ENCODE measurements around the gene IKZF4. TPM values are rescaled to one million over a fixed set of nuclear protein-coding genes. Genes with fewer than 3 reads are reported as not detected.
"Not testable (repeated sequence)": the region's sequence is repeated elsewhere in the genome, so short reads cannot be mapped to it uniquely, and the experiment has no call there.

IKZF4 gene
- polyA plus RNA-seq, 1 donor (not counting 4 experiments of a cell fraction or from before 2014, with no cell fraction given), result 1.1 TPM

DNA sequence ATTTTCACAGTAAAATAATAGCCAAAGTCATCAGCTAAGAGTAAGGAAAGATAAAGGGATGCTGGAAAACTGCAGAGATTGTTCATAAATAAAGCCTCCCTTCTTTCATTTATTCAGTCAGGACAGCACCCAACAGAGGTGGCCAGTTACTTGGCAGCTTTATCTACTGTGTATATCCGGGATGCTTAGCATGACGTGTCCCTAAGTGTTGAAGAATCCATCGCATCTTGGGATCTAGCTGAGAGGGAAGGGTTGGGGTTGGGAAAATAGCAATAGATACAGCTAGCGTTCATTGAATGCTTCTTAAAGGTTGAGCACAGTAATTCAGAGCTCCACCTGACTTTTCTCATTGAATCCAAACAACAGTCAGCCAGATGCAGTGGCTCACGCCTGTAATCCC lies 53.6 kb downstream of the IKZF4 start:
- Histone ChIP-seq H4K20me1 (ENCODE audit: control insufficient read depth, extremely low read depth, insufficient read depth, low read length) (no peaks in the 10 kb centered on the region), H3K4me2 (ENCODE audit: control insufficient read depth, extremely low read depth, insufficient read depth, low read depth, low read length) (no peak overlapping the region), H3K27me3 (ENCODE audit: control insufficient read depth, extremely low read depth, insufficient read depth, low read length) (no peaks in the 10 kb centered on the region), H3K79me2 (ENCODE audit: control insufficient read depth, insufficient read depth, low read length) (no peaks in the 10 kb centered on the region), H3K9ac (ENCODE audit: control insufficient read depth, extremely low read depth, insufficient read depth, low read length) (no peak overlapping the region), H3K4me1 (ENCODE audit: control insufficient read depth, extremely low read depth, insufficient read depth, low read length) (peaks cover 7% of the 10 kb centered on the region), H3K36me3 (ENCODE audit: control insufficient read depth in 2 of 2, extremely low read depth in 1 of 2, insufficient read depth in 2 of 2, low read length in 2 of 2) (no peaks in the 10 kb centered on the region), H3K9me1 (ENCODE audit: control insufficient read depth, extremely low read depth, insufficient read depth, low read length) (no peaks in the 10 kb centered on the region), H3K27ac (ENCODE audit: control insufficient read depth, insufficient read depth, low read length) (no peak overlapping the region), H2AFZ (ENCODE audit: control insufficient read depth, low read length) (no peak overlapping the region), H3K9me3 (ENCODE audit: control insufficient read depth, low read depth, low read length) (no peaks in the 10 kb centered on the region), H3K4me3 (ENCODE audit: control insufficient read depth in 2 of 3, extremely low read depth in 1 of 3, insufficient read depth in 2 of 3, low read depth in 1 of 3, low read length in 3 of 3) (no peak overlapping the region)
- TF ChIP-seq EZH2 (IDR thresholded peaks at IDR 0.05; ENCODE audit: low read length), result no peak
- no peak for TF ChIP-seq CTCF (optimal IDR thresholded peaks at IDR 0.05 in 1 of 3, IDR thresholded peaks at IDR 0.05 in 1 of 3, conservative IDR thresholded peaks at IDR 0.05 in 1 of 3; ENCODE audit: extremely low read depth in 1 of 3, insufficient read depth in 2 of 3, low read length in 3 of 3)
- no peak for DNase-seq (ENCODE audit: low read depth, low spot score)
- no peak for FAIRE-seq
- dilution Hi-C loops (cut with MboI; ENCODE audit: extremely low pct_ligation_motif_present, low sequenced_read_pairs), result no loop called here

- FAIRE-seq; H4K20me1 ChIP-seq (ENCODE audit: control insufficient read depth, extremely low read depth, insufficient read depth, low read length); H3K4me3 ChIP-seq (ENCODE audit: control insufficient read depth in 2 of 3, extremely low read depth in 1 of 3, insufficient read depth in 2 of 3, low read depth in 1 of 3, low read length in 3 of 3); H3K36me3 ChIP-seq (ENCODE audit: control insufficient read depth in 2 of 2, extremely low read depth in 1 of 2, insufficient read depth in 2 of 2, low read length in 2 of 2); dilution Hi-C loops (cut with MboI; ENCODE audit: extremely low pct_ligation_motif_present, low sequenced_read_pairs); H3K9ac ChIP-seq (ENCODE audit: control insufficient read depth, extremely low read depth, insufficient read depth, low read length); H2AFZ ChIP-seq (ENCODE audit: control insufficient read depth, low read length); H3K27ac ChIP-seq (ENCODE audit: control insufficient read depth, insufficient read depth, low read length); H3K9me3 ChIP-seq (ENCODE audit: control insufficient read depth, low read depth, low read length); H3K4me2 ChIP-seq (ENCODE audit: control insufficient read depth, extremely low read depth, insufficient read depth, low read depth, low read length); DNase-seq (ENCODE audit: low read depth, low spot score); H3K9me1 ChIP-seq (ENCODE audit: control insufficient read depth, extremely low read depth, insufficient read depth, low read length); H3K79me2 ChIP-seq (ENCODE audit: control insufficient read depth, insufficient read depth, low read length); H3K27me3 ChIP-seq (ENCODE audit: control insufficient read depth, extremely low read depth, insufficient read depth, low read length): not testable (repeated sequence)
- peaks cover 10% of the 10 kb centered on the region for H3K4me1 ChIP-seq (ENCODE audit: control insufficient read depth, extremely low read depth, insufficient read depth, low read length)
Measured at GRCh38 chr12:56077966-56078365, 57.1 kb downstream of the IKZF4 start.

- Histone ChIP-seq H3K4me3 (ENCODE audit: control insufficient read depth in 2 of 3, extremely low read depth in 1 of 3, insufficient read depth in 2 of 3, low read depth in 1 of 3, low read length in 3 of 3) (no peak overlapping the region), H3K27me3 (ENCODE audit: control insufficient read depth, extremely low read depth, insufficient read depth, low read length) (no peaks in the 10 kb centered on the region), H3K36me3 (ENCODE audit: control insufficient read depth in 2 of 2, extremely low read depth in 1 of 2, insufficient read depth in 2 of 2, low read length in 2 of 2) (peaks cover 0 to under 1% of the 10 kb centered on the region in 2 experiments), H4K20me1 (ENCODE audit: control insufficient read depth, extremely low read depth, insufficient read depth, low read length) (no peaks in the 10 kb centered on the region), H3K4me1 (ENCODE audit: control insufficient read depth, extremely low read depth, insufficient read depth, low read length) (peaks cover 10% of the 10 kb centered on the region), H3K27ac (ENCODE audit: control insufficient read depth, insufficient read depth, low read length) (no peak overlapping the region), H3K9me1 (ENCODE audit: control insufficient read depth, extremely low read depth, insufficient read depth, low read length) (no peaks in the 10 kb centered on the region), H3K4me2 (ENCODE audit: control insufficient read depth, extremely low read depth, insufficient read depth, low read depth, low read length) (peak overlapping the region; percentile 93), H3K9me3 (ENCODE audit: control insufficient read depth, low read depth, low read length) (no peaks in the 10 kb centered on the region), H3K9ac (ENCODE audit: control insufficient read depth, extremely low read depth, insufficient read depth, low read length) (no peak overlapping the region), H3K79me2 (ENCODE audit: control insufficient read depth, insufficient read depth, low read length) (no peaks in the 10 kb centered on the region), H2AFZ (ENCODE audit: control insufficient read depth, low read length) (peak overlapping the region; percentile 62)
- DNase-seq (ENCODE audit: low read depth, low spot score) (no peak), FAIRE-seq (no peak)
- TF ChIP-seq CTCF (optimal IDR thresholded peaks at IDR 0.05 in 1 of 3, IDR thresholded peaks at IDR 0.05 in 1 of 3, conservative IDR thresholded peaks at IDR 0.05 in 1 of 3; ENCODE audit: extremely low read depth in 1 of 3, insufficient read depth in 2 of 3, low read length in 3 of 3), result no peak
- dilution Hi-C loops (cut with MboI; ENCODE audit: extremely low pct_ligation_motif_present, low sequenced_read_pairs), result no loop called here
Measured at GRCh38 chr12:56078427-56078826, 57.6 kb downstream of the IKZF4 start.
